SK-N-SH treated with all-trans-retinoic acid at 6 μM for 48 hours (cell line): ENCODE results near the gene PSMC1.
"Not testable (repeated sequence)": the region's sequence is repeated elsewhere in the genome, so short reads cannot be mapped to it uniquely, and the experiment has no call there.

ENCODE experiments used
- ATAC-seq: fragments of 200-7000 bp; cut with Tn5 transposase; 3 replicates; pipeline ENCODE4 v1.9.1; 2020; ENCODE audit warnings: mild to moderate bottlenecking, moderate library complexity
- ARNTL ChIP-seq: fragments of 450-650 bp; formaldehyde crosslinking; IDR thresholded peaks from 2 replicates; pipeline ENCODE4 v1.5.0; 2020; ENCODE audit warnings: low read depth, mild to moderate bottlenecking, moderate library complexity, borderline replicate concordance
- BACH2 ChIP-seq: fragments of 250-450 bp; sonication (Bioruptor Pico); IDR thresholded peaks from 2 replicates; pipeline ENCODE4 v1.9.0; 2021; ENCODE audit warnings: mild to moderate bottlenecking, borderline replicate concordance
- CREB5 ChIP-seq: fragments of 250-450 bp; sonication (Bioruptor Pico); IDR thresholded peaks from 2 replicates; pipeline ENCODE4 v1.5.1; 2020; ENCODE audit warnings: low read depth, mild to moderate bottlenecking, moderate library complexity
- CSRNP3 ChIP-seq: fragments of 250-450 bp; sonication (Bioruptor Pico); IDR thresholded peaks from 2 replicates; pipeline ENCODE4 v1.5.1; 2021; ENCODE audit warnings: mild to moderate bottlenecking, moderate library complexity
- ESRRG ChIP-seq: fragments of 250-450 bp; sonication (Bioruptor Pico); IDR thresholded peaks from 2 replicates; pipeline ENCODE4 v1.6.1; 2021; ENCODE audit warnings: mild to moderate bottlenecking
- GLIS3 ChIP-seq: fragments of 250-450 bp; sonication (Bioruptor Pico); IDR thresholded peaks from 2 replicates; pipeline ENCODE4 v1.5.0; 2020; ENCODE audit warnings: mild to moderate bottlenecking, moderate library complexity
- ISL1 ChIP-seq: fragments of 250-450 bp; sonication (Bioruptor Pico); IDR thresholded peaks from 2 replicates; pipeline ENCODE4 v2.1.2; 2022; ENCODE audit warnings: mild to moderate bottlenecking, moderate library complexity
- OSR1 ChIP-seq: fragments of 250-450 bp; sonication (Bioruptor Pico); IDR thresholded peaks from 2 replicates; pipeline ENCODE4 v1.8.0; 2022; ENCODE audit warnings: moderate library complexity, mild to moderate bottlenecking, inconsistent platforms
- PATZ1 ChIP-seq: fragments of 250-450 bp; sonication (Bioruptor Pico); IDR thresholded peaks from 2 replicates; pipeline ENCODE4 v1.8.0; 2020; ENCODE audit warnings: mild to moderate bottlenecking, moderate library complexity, borderline replicate concordance
- POU6F1 ChIP-seq: fragments of 250-450 bp; sonication (Bioruptor Pico); IDR thresholded peaks from 2 replicates; pipeline ENCODE4 v1.8.0; 2021; ENCODE audit warnings: low read depth, mild to moderate bottlenecking, moderate library complexity, borderline replicate concordance
- PPARA ChIP-seq: fragments of 250-450 bp; sonication (Bioruptor Pico); IDR thresholded peaks from 2 replicates; pipeline ENCODE4 v1.5.0; 2020; ENCODE audit warnings: mild to moderate bottlenecking, borderline replicate concordance
- RARB ChIP-seq: fragments of 250-450 bp; sonication (Bioruptor Pico); IDR thresholded peaks from 2 replicates; pipeline ENCODE4 v1.8.0; 2021; ENCODE audit warnings: mild to moderate bottlenecking, moderate library complexity
- SNAI2 ChIP-seq: fragments of 250-450 bp; sonication (Bioruptor Pico); IDR thresholded peaks from 2 replicates; pipeline ENCODE4 v1.5.0; 2020; ENCODE audit warnings: mild to moderate bottlenecking, moderate library complexity
- TCF4 ChIP-seq: fragments of 250-450 bp; sonication (Bioruptor Pico); IDR thresholded peaks from 2 replicates; pipeline ENCODE4 v1.8.0; 2021; ENCODE audit warnings: mild to moderate bottlenecking, moderate library complexity, borderline replicate concordance
- TOX ChIP-seq: fragments of 250-450 bp; sonication (Bioruptor Pico); IDR thresholded peaks from 2 replicates; pipeline ENCODE4 v1.8.0; 2021; ENCODE audit warnings: mild to moderate bottlenecking, moderate library complexity, borderline replicate concordance
- TSHZ2 ChIP-seq: fragments of 250-450 bp; sonication (Bioruptor Pico); IDR thresholded peaks from 2 replicates; pipeline ENCODE4 v1.5.0; 2020; ENCODE audit warnings: mild to moderate bottlenecking, moderate library complexity
- ZC3H10 ChIP-seq: fragments of 250-450 bp; sonication (Bioruptor Pico); IDR thresholded peaks from 2 replicates; pipeline ENCODE4 v1.5.1; 2021; ENCODE audit warnings: mild to moderate bottlenecking, moderate library complexity
- ZFP3 ChIP-seq: fragments of 250-450 bp; sonication (Bioruptor Pico); IDR thresholded peaks from 2 replicates; pipeline ENCODE4 v1.5.0; 2020; ENCODE audit warnings: mild to moderate bottlenecking, moderate library complexity
- ZFP30 ChIP-seq: fragments of 450-650 bp; formaldehyde crosslinking; IDR thresholded peaks from 2 replicates; pipeline ENCODE4 v1.5.0; 2022; ENCODE audit warnings: mild to moderate bottlenecking, moderate library complexity
- ZNF565 ChIP-seq: fragments of 450-650 bp; formaldehyde crosslinking; conservative IDR thresholded peaks from 2 replicates; pipeline ENCODE4 v1.5.0; 2020; ENCODE audit warnings: low read depth, mild to moderate bottlenecking, moderate library complexity
- ZNF70 ChIP-seq: fragments of 450-650 bp; formaldehyde crosslinking; IDR thresholded peaks from 2 replicates; pipeline ENCODE4 v1.5.0; 2020; ENCODE audit warnings: mild to moderate bottlenecking, moderate library complexity
- ZNF8 ChIP-seq: fragments of 450-650 bp; formaldehyde crosslinking; IDR thresholded peaks from 2 replicates; pipeline ENCODE4 v1.5.0; 2020; ENCODE audit warnings: mild to moderate bottlenecking, moderate library complexity

Gene PSMC1

GRCh38 chr14:90242444-90242843, 13.9 kb upstream of the PSMC1 start:
- TF ChIP-seq BACH2 (CRISPR knock-in tag) (no peak), TSHZ2 (CRISPR knock-in tag) (no peak), ZFP3 (no peak), ISL1 (CRISPR knock-in tag) (no peak), ZNF70 (no peak), ZC3H10 (CRISPR knock-in tag) (no peak), CREB5 (no peak), ESRRG (CRISPR knock-in tag) (no peak), ZNF565 (CRISPR knock-in tag) (no peak), ZNF8 (CRISPR knock-in tag) (no peak), PPARA (CRISPR knock-in tag) (no peak), POU6F1 (CRISPR knock-in tag) (no peak), PATZ1 (CRISPR knock-in tag) (no peak), GLIS3 (CRISPR knock-in tag) (no peak), OSR1 (CRISPR knock-in tag) (no peak), TOX (CRISPR knock-in tag) (no peak), TCF4 (CRISPR knock-in tag) (no peak), RARB (CRISPR knock-in tag) (no peak)
- ATAC-seq: no peak

- TF ChIP-seq ESRRG (CRISPR knock-in tag) (no peak), TSHZ2 (CRISPR knock-in tag) (no peak), GLIS3 (CRISPR knock-in tag) (no peak), CSRNP3 (CRISPR knock-in tag) (no peak), TCF4 (CRISPR knock-in tag) (no peak), PATZ1 (CRISPR knock-in tag) (no peak), ISL1 (CRISPR knock-in tag) (no peak), ZFP3 (no peak), ZNF565 (CRISPR knock-in tag) (no peak), SNAI2 (CRISPR knock-in tag) (no peak), OSR1 (CRISPR knock-in tag) (no peak), ZC3H10 (CRISPR knock-in tag) (no peak), ARNTL (CRISPR knock-in tag) (no peak), ZFP30 (CRISPR knock-in tag) (no peak), PPARA (CRISPR knock-in tag) (no peak), RARB (CRISPR knock-in tag) (no peak)
- TF ChIP-seq, all 23 proteins: peak for 0
- ATAC-seq: no peak
These were observed 9.4 kb upstream of the PSMC1 start for GRCh38 chr14:90246936-90247335.

GRCh38 chr14:90247441-90247840, 8.9 kb upstream of the PSMC1 start:
- not testable (repeated sequence) for ATAC-seq
